Thoracic aorta (tissue), 2 donors: ENCODE data around the gene WDR1. TPM values are rescaled to one million over a fixed set of nuclear protein-coding genes. Genes with fewer than 3 reads are reported as not detected.

Experiments used
- ATAC-seq: fragments of 150-250 bp; one replicate; pipeline ENCODE4 v1.8.0; 2017; ENCODE audit warnings: low read depth; ENCODE audit not compliant: insufficient number of reproducible peaks, low FRiP score
- DNase-seq: peaks from one replicate; pipeline ENCODE4 v3.0.0-alpha.2; 2020; ENCODE audit warnings: low spot score
- H3K27ac ChIP-seq, 2 donors: fragments of 200-600 bp; sonication (generic); 1 replicate in 1 of 2; 2 replicates in 1 of 2; pipeline ENCODE4 v1.5.1; 2016; ENCODE audit warnings: mild to moderate bottlenecking in 2 of 2, moderate library complexity in 2 of 2
- H3K27me3 ChIP-seq: fragments of 200-600 bp; sonication (generic); replicated peaks from 2 replicates; pipeline ENCODE4 v1.6.0; 2016; ENCODE audit warnings: mild to moderate bottlenecking; ENCODE audit not compliant: insufficient read depth
- H3K36me3 ChIP-seq: fragments of 200-600 bp; sonication (generic); one replicate; pipeline ENCODE4 v1.5.1; 2016
- H3K4me1 ChIP-seq, 2 donors: fragments of 200-600 bp; sonication (generic); 1 replicate in 1 of 2; 2 replicates in 1 of 2; pipeline versions ENCODE4 v1.5.1 to v1.6.0; 2016; ENCODE audit warnings: low read depth in 2 of 2, mild to moderate bottlenecking in 1 of 2; ENCODE audit not compliant: control insufficient read depth in 1 of 2
- H3K4me3 ChIP-seq: fragments of 200-600 bp; sonication (generic); 2 replicates; pipeline ENCODE4 v1.5.1; 2016; ENCODE audit warnings: mild to moderate bottlenecking
- H3K9me3 ChIP-seq: fragments of 200-600 bp; sonication (generic); 2 replicates; pipeline ENCODE4 v1.5.1; 2016
- total RNA-seq, 2 donors: library from RNA; depleted of rRNA; stranded (reverse); fragments of >200 nt; gene quantifications; one replicate each; pipeline versions ENCODE4 v1.1.0 to v1.2.3, GENCODE V29; 2016
- TF ChIP-seq, protein P1 (sequence below): fragments of 200-600 bp; sonication (generic); IDR thresholded peaks from one replicate; pipeline ENCODE4 v1.5.1; 2019; ENCODE audit warnings: antibody characterized with exemption

Gene WDR1
- total RNA-seq, 2 donors from 2014 or later, result 263 to 408 TPM

DNA sequence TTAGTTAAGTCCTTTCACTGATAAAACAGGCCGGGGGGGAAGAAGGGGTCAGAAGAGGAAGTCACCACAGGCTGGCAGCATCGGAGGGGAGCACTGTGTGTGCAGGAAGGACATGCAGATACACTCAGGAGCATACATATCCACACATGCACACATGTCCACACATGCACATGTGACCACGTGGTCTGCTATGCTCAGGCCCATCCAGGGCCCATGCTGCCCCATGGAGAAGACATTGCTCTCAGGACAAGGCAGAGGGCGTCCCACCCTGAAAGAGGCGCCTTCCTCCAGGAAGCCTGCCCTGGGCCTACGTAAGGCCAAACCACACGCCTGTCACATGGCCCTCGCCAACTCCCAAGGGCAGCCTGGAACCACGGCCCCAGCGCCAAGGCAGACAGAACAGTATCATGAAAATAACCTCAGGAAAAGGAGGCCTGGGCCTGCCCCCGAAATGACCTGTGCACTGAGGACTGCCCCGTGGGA, 15.8 kb downstream of the WDR1 start:
- Histone ChIP-seq H3K36me3 (peaks cover 45% of the 10 kb centered on the region), H3K27ac (peak overlapping the region; percentile 84 to 90)

DNA sequence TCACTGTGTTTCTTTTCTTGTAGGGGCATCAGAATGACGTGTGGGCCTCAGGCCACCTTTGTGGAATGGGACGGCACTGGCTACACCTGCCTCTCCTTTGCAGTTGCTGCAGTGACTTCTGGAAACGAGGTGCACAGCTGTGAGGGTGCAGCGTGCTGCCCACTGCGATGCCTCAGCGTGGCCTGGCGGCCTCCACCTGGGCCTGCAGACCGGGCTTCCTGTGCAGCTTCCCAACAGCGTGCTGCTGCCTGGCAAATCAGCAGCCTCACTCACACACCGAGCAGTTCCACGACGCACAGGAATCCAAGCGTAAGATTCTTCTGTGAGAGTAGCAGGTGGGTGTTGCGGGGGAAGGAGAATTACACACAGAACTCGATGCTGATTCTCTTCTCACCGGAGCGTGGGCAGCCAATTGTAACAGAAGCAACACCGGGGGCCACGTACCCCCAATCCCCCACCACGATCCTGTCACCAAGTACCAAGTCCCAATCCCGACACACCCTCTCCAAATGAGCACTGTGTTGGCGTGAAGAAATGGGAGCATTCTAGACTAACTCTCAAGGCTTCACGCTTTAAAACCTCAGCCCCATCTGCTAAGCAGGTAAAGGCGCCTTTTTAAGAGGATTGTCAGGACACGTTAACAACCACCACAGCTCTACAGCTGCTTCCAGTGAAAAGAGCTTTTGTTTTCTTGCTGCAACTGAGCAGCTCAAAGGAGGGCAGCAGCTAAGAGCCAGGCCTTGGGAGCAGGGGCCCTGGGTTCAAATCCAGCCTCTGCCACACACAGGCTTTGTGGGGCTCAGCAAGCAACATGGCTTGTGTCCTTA, 16.9 kb downstream of the WDR1 start:
- Histone ChIP-seq H3K36me3 (peaks cover 53% of the 10 kb centered on the region), H3K4me1 (peaks cover 74 to 100% of the 10 kb centered on the region in 2 donors), H3K4me3 (no peak overlapping the region), H3K9me3 (no peaks in the 10 kb centered on the region), H3K27ac (peak overlapping the region; percentile 43 to 90), H3K27me3 (no peaks in the 10 kb centered on the region)
- no peak for DNase-seq
- TF ChIP-seq, protein P1, sequence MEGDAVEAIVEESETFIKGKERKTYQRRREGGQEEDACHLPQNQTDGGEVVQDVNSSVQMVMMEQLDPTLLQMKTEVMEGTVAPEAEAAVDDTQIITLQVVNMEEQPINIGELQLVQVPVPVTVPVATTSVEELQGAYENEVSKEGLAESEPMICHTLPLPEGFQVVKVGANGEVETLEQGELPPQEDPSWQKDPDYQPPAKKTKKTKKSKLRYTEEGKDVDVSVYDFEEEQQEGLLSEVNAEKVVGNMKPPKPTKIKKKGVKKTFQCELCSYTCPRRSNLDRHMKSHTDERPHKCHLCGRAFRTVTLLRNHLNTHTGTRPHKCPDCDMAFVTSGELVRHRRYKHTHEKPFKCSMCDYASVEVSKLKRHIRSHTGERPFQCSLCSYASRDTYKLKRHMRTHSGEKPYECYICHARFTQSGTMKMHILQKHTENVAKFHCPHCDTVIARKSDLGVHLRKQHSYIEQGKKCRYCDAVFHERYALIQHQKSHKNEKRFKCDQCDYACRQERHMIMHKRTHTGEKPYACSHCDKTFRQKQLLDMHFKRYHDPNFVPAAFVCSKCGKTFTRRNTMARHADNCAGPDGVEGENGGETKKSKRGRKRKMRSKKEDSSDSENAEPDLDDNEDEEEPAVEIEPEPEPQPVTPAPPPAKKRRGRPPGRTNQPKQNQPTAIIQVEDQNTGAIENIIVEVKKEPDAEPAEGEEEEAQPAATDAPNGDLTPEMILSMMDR, result no peak
- ATAC-seq, result no peak

More for the DNA sequence above, 15.8 kb downstream of the WDR1 start:
- DNase-seq (no peak), ATAC-seq (no peak)
- Histone ChIP-seq H3K4me3 (no peak overlapping the region), H3K4me1 (peaks cover 74 to 100% of the 10 kb centered on the region in 2 donors), H3K9me3 (no peaks in the 10 kb centered on the region), H3K27me3 (no peaks in the 10 kb centered on the region)
- TF ChIP-seq, protein P1, result no peak

DNA sequence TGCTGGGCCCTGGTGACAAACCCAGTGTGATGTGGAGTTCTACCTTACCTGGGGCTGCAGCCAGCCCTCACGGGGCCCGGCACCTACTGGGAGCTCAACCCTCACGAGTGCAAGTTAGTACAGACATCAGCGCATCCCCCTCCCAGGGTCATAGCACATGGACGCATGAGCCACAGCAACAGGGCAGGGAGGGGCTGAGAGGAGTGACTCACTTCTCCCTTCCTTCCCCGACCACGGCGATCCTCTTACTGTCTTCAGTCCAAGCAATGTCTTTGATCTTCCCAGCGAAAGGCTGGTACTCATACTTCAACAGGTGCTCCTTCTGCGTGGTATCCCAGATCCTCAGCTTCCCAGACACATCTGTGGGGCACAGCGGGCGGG, 17.8 kb downstream of the WDR1 start:
- Histone ChIP-seq H3K36me3 (peaks cover 58% of the 10 kb centered on the region), H3K27ac (peak overlapping the region; percentile 32 to 85), H3K27me3 (no peaks in the 10 kb centered on the region), H3K4me1 (peaks cover 73 to 100% of the 10 kb centered on the region in 2 donors), H3K9me3 (no peaks in the 10 kb centered on the region), H3K4me3 (no peak overlapping the region)
- ATAC-seq (no peak), DNase-seq (no peak)
- TF ChIP-seq, protein P1, result no peak

DNA sequence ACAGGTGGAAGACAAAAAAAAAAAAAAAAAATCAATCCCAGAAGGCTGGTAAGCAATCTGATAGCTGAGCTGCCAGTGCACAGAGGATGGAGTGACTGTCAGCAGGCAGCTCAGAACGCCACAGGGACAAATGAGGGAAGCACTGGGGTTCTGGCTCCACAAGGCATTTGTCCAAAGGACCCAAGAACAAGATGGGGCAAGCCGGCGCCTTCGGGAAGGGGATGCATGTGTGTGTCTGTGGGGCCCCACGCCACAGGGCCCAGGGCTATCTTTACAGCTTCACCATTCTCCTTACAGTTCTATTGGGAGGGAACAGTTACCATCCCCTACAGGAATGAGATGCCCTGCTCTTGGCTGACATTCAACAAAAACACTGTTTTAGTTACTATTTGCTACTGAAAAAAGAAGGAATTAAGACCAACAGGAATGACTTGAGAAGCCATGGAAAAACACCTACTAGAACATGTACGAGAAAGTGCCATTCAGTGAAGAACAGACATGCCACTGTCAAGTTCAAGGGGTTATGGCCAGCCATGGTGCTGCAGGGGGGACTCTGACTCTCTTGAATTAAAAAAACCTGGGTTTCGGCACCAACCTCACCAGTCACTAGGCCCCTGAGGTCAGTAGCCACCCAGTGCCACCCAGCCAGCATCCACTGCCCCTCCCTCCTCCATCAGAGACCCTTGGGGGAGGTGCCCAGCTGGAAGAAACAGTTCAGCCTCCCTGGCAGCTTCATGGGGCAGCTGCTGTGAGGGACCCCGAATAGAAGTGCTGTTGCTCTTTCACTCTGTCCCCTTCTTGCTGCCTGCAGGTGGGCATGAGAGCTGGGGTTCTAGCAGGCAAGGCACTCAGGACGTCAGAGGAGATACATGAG, 18.5 kb downstream of the WDR1 start:
- Histone ChIP-seq H3K9me3 (no peaks in the 10 kb centered on the region), H3K4me1 (peaks cover 77 to 100% of the 10 kb centered on the region in 2 donors), H3K27me3 (no peaks in the 10 kb centered on the region), H3K36me3 (peaks cover 63% of the 10 kb centered on the region), H3K27ac (peak overlapping the region; percentile 81 to 85), H3K4me3 (no peak overlapping the region)
- ATAC-seq, result no peak
- no peak for DNase-seq
- TF ChIP-seq, protein P1, result no peak

DNA sequence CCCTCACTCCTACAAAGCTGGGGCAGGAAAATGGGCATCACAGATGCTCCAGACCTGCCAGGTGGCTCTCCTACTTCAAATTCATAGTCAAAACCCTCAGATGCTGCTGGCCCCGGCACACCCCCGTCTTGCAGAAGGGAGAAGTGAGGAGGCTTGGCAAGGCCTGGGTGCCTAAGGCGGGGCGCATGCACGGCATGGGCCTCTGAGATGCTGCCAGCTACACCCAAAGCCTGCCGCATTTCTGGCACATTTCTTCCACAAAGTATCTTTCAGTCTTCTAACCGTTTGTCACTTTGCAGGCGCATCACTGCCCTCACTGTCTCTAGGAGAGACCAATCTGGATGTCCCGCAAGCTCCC, 19.6 kb downstream of the WDR1 start:
- Histone ChIP-seq H3K4me3 (no peak overlapping the region), H3K4me1 (peaks cover 82 to 100% of the 10 kb centered on the region in 2 donors), H3K9me3 (no peaks in the 10 kb centered on the region), H3K27me3 (no peaks in the 10 kb centered on the region), H3K36me3 (peaks cover 69% of the 10 kb centered on the region), H3K27ac (peak overlapping the region; percentile 81 to 85)
- TF ChIP-seq, protein P1, result no peak
- DNase-seq (no peak), ATAC-seq (no peak)
